ENCODE data around the gene GNPTG.

Gene GNPTG

GRCh38 chr16:1312467-1312816, 39.3 kb upstream of the GNPTG start:
- no peak overlapping the region; the same call in 1 of the 2 replicates for H3K9ac ChIP-seq (ENCODE audit: low read depth, low read length)
- no peaks in the 10 kb centered on the region for H3K27me3 ChIP-seq (ENCODE audit: control insufficient read depth, insufficient read depth, low read length)
- no peaks in the 10 kb centered on the region for H3K9me3 ChIP-seq (ENCODE audit: control insufficient read depth, insufficient read depth, low read length)
- H3K4me3 ChIP-seq (ENCODE audit: low read depth, low read length) = no peak overlapping the region
- no peak overlapping the region for H3K27ac ChIP-seq (ENCODE audit: low read depth, low read length)
- peaks cover 11% of the 10 kb centered on the region; the same call in 1 of the 2 replicates for H3K4me1 ChIP-seq (ENCODE audit: control insufficient read depth, insufficient read depth, low read length)
- H3K36me3 ChIP-seq (ENCODE audit: control insufficient read depth, insufficient read depth, low read length) = peaks cover 52% of the 10 kb centered on the region

GRCh38 chr16:1312903-1313302, 38.8 kb upstream of the GNPTG start:
- Histone ChIP-seq H3K36me3 (ENCODE audit: control insufficient read depth, insufficient read depth, low read length) (peaks cover 57% of the 10 kb centered on the region), H3K27ac (ENCODE audit: low read depth, low read length) (no peak overlapping the region), H3K27me3 (ENCODE audit: control insufficient read depth, insufficient read depth, low read length) (no peaks in the 10 kb centered on the region), H3K9ac (ENCODE audit: low read depth, low read length) (no peak overlapping the region), H3K4me3 (ENCODE audit: low read depth, low read length) (no peak overlapping the region), H3K9me3 (ENCODE audit: control insufficient read depth, insufficient read depth, low read length) (no peaks in the 10 kb centered on the region), H3K4me1 (ENCODE audit: control insufficient read depth, insufficient read depth, low read length) (peaks cover 11% of the 10 kb centered on the region; the same call in 1 of the 2 replicates)

- H3K27ac ChIP-seq (ENCODE audit: low read depth, low read length) = no peak overlapping the region
- H3K9me3 ChIP-seq (ENCODE audit: control insufficient read depth, insufficient read depth, low read length) = no peaks in the 10 kb centered on the region
- H3K36me3 ChIP-seq (ENCODE audit: control insufficient read depth, insufficient read depth, low read length) = peaks cover 66% of the 10 kb centered on the region
Observed at GRCh38 chr16:1313721-1314369, 37.9 kb upstream of the GNPTG start.

GRCh38 chr16:1314399-1315068, 37.2 kb upstream of the GNPTG start:
- Histone ChIP-seq H3K4me1 (ENCODE audit: control insufficient read depth, insufficient read depth, low read length) (peaks cover 11% of the 10 kb centered on the region; the same call in 1 of the 2 replicates), H3K9ac (ENCODE audit: low read depth, low read length) (no peak overlapping the region), H3K4me3 (ENCODE audit: low read depth, low read length) (no peak overlapping the region), H3K36me3 (ENCODE audit: control insufficient read depth, insufficient read depth, low read length) (peaks cover 73% of the 10 kb centered on the region), H3K9me3 (ENCODE audit: control insufficient read depth, insufficient read depth, low read length) (no peaks in the 10 kb centered on the region), H3K27me3 (ENCODE audit: control insufficient read depth, insufficient read depth, low read length) (no peaks in the 10 kb centered on the region), H3K27ac (ENCODE audit: low read depth, low read length) (no peak overlapping the region)

More at GRCh38 chr16:1313721-1314369, 37.9 kb upstream of the GNPTG start:
- Histone ChIP-seq H3K4me1 (ENCODE audit: control insufficient read depth, insufficient read depth, low read length) (peaks cover 11% of the 10 kb centered on the region; the same call in 1 of the 2 replicates), H3K9ac (ENCODE audit: low read depth, low read length) (no peak overlapping the region), H3K27me3 (ENCODE audit: control insufficient read depth, insufficient read depth, low read length) (no peaks in the 10 kb centered on the region), H3K4me3 (ENCODE audit: low read depth, low read length) (no peak overlapping the region)

GRCh38 chr16:1315081-1316032, 36.4 kb upstream of the GNPTG start:
- Histone ChIP-seq H3K27ac (ENCODE audit: low read depth, low read length) (no peak overlapping the region), H3K4me3 (ENCODE audit: low read depth, low read length) (no peak overlapping the region), H3K9ac (ENCODE audit: low read depth, low read length) (no peak overlapping the region), H3K27me3 (ENCODE audit: control insufficient read depth, insufficient read depth, low read length) (no peaks in the 10 kb centered on the region), H3K36me3 (ENCODE audit: control insufficient read depth, insufficient read depth, low read length) (peaks cover 82% of the 10 kb centered on the region), H3K4me1 (ENCODE audit: control insufficient read depth, insufficient read depth, low read length) (peaks cover 11% of the 10 kb centered on the region; the same call in 1 of the 2 replicates), H3K9me3 (ENCODE audit: control insufficient read depth, insufficient read depth, low read length) (no peaks in the 10 kb centered on the region)

- H3K27ac ChIP-seq (ENCODE audit: low read depth, low read length) = no peak overlapping the region
- peaks cover 5% of the 10 kb centered on the region; the same call in 1 of the 2 replicates for H3K4me1 ChIP-seq (ENCODE audit: control insufficient read depth, insufficient read depth, low read length)
- H3K9me3 ChIP-seq (ENCODE audit: control insufficient read depth, insufficient read depth, low read length) = no peaks in the 10 kb centered on the region
- H3K27me3 ChIP-seq (ENCODE audit: control insufficient read depth, insufficient read depth, low read length) = no peaks in the 10 kb centered on the region
- H3K4me3 ChIP-seq (ENCODE audit: low read depth, low read length) = no peak overlapping the region
- H3K36me3 ChIP-seq (ENCODE audit: control insufficient read depth, insufficient read depth, low read length) = peaks cover 88% of the 10 kb centered on the region
- no peak overlapping the region for H3K9ac ChIP-seq (ENCODE audit: low read depth, low read length)
Observed at GRCh38 chr16:1316033-1316405, 35.7 kb upstream of the GNPTG start.

DNA sequence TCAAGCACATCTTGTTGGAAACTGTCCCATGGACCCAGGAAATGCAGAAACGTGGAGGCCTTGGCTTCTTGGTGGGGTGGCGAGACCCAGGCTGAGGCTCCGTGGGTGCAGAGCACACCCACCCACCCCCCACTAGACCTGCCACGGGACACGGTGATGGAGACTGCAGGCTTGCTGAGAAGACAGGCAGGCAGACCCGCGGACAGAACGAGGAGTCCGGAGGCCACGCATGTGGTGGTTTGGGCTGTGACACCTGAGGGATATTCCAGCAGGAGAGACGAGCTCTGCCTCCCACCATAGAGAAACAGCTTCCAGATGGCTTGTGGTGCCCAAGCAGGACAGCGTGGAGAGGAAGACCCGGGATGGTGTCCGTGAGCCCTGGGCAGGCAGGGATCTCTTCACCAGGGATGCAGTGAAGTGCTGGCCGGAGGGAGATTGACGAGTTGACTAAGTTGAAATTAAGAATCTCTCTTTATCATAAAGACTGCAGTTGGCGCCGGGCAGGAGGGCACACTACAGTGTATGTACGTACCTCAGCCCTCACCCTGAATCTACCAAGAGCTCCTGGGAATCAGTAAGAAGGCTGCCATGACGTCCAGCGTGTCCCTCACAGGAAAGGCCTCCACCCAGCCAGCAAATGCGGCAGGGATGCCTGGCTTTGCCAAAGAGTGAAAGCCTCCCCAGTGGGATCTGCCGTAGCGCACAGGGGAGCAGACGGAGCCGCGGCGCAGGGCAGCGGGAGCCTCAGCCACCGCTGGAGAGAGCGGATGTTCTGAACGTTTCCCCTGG, 34.1 kb upstream of the GNPTG start:
- no peak overlapping the region for H3K4me3 ChIP-seq (ENCODE audit: low read depth, low read length)
- no peak overlapping the region for H3K27ac ChIP-seq (ENCODE audit: low read depth, low read length)
- no peaks in the 10 kb centered on the region for H3K27me3 ChIP-seq (ENCODE audit: control insufficient read depth, insufficient read depth, low read length)
- H3K9me3 ChIP-seq (ENCODE audit: control insufficient read depth, insufficient read depth, low read length) = no peaks in the 10 kb centered on the region
- H3K4me1 ChIP-seq (ENCODE audit: control insufficient read depth, insufficient read depth, low read length) = no peaks in the 10 kb centered on the region
- H3K9ac ChIP-seq (ENCODE audit: low read depth, low read length) = no peak overlapping the region
- H3K36me3 ChIP-seq (ENCODE audit: control insufficient read depth, insufficient read depth, low read length) = peaks cover 96% of the 10 kb centered on the region

DNA sequence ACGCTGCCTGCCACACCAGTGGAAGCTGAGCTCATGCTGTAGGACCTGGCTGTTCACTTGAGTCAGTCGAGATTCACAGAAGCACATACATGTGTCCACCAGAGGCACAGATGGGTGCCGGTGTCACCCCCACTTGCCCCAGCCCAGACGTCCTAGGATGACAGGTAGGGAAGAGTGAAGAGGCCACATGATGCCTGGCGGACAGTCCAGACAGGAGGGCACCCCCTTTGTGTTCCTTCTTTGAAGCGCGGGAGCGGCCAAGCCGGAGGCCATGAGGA, 33.5 kb upstream of the GNPTG start:
- H3K9me3 ChIP-seq (ENCODE audit: control insufficient read depth, insufficient read depth, low read length) = no peaks in the 10 kb centered on the region
- no peak overlapping the region for H3K9ac ChIP-seq (ENCODE audit: low read depth, low read length)
- H3K4me1 ChIP-seq (ENCODE audit: control insufficient read depth, insufficient read depth, low read length) = no peaks in the 10 kb centered on the region
- H3K36me3 ChIP-seq (ENCODE audit: control insufficient read depth, insufficient read depth, low read length) = peaks cover 93% of the 10 kb centered on the region
- H3K27ac ChIP-seq (ENCODE audit: low read depth, low read length) = no peak overlapping the region
- H3K27me3 ChIP-seq (ENCODE audit: control insufficient read depth, insufficient read depth, low read length) = no peaks in the 10 kb centered on the region
- no peak overlapping the region for H3K4me3 ChIP-seq (ENCODE audit: low read depth, low read length)

DNA sequence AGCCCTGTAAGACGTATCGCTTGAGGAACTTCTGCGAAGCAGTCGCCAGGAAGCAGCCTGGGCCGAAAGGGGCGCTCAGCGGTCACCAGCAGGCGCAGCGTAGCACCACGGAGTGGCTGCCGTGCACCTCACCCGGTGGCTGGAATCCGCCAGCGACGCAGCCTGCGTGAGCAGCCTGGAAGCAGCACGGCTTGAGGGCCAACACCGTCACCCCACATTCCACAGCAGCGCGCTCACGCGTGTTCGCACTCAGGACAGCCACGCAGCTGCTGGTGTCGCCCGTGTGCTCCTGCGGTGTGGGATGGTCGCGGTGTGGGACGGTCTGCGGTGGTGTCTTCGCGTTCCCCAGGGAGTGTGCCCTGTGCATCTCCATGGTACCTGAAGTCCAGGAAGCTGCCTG, 32.7 kb upstream of the GNPTG start:
- Histone ChIP-seq H3K4me1 (ENCODE audit: control insufficient read depth, insufficient read depth, low read length) (no peaks in the 10 kb centered on the region), H3K9ac (ENCODE audit: low read depth, low read length) (no peak overlapping the region), H3K27ac (ENCODE audit: low read depth, low read length) (no peak overlapping the region), H3K27me3 (ENCODE audit: control insufficient read depth, insufficient read depth, low read length) (no peaks in the 10 kb centered on the region), H3K4me3 (ENCODE audit: low read depth, low read length) (no peak overlapping the region), H3K9me3 (ENCODE audit: control insufficient read depth, insufficient read depth, low read length) (no peaks in the 10 kb centered on the region), H3K36me3 (ENCODE audit: control insufficient read depth, insufficient read depth, low read length) (peaks cover 93% of the 10 kb centered on the region)

- Histone ChIP-seq H3K36me3 (ENCODE audit: control insufficient read depth, insufficient read depth, low read length) (peaks cover 93% of the 10 kb centered on the region), H3K27ac (ENCODE audit: low read depth, low read length) (no peak overlapping the region), H3K9me3 (ENCODE audit: control insufficient read depth, insufficient read depth, low read length) (no peaks in the 10 kb centered on the region), H3K9ac (ENCODE audit: low read depth, low read length) (no peak overlapping the region), H3K4me3 (ENCODE audit: low read depth, low read length) (no peak overlapping the region), H3K27me3 (ENCODE audit: control insufficient read depth, insufficient read depth, low read length) (no peaks in the 10 kb centered on the region), H3K4me1 (ENCODE audit: control insufficient read depth, insufficient read depth, low read length) (no peaks in the 10 kb centered on the region)
Observed at GRCh38 chr16:1320097-1320496, 31.6 kb upstream of the GNPTG start.

Measured in HUES48 (cell line).